ENCODE results near the gene PSRC1. TPM values are rescaled to one million over a fixed set of nuclear protein-coding genes. Genes with fewer than 3 reads are reported as not detected.
A peak's percentile ranks its signal among the peaks of the same experiment; 100 is the strongest.

The PSRC1 gene
- total and polyA plus RNA-seq, 7 donors = 2.3 to 13.6 (median 6.9) TPM

- DNase-seq = peak; percentile 48
- H3K4me1 ChIP-seq = peaks cover 0 to 29% (median 24%) of the 10 kb centered on the region in 4 donors
- no peaks in the 10 kb centered on the region for H3K9me3 ChIP-seq
- no peak for TF ChIP-seq POLR2AphosphoS5 (IDR thresholded peaks at IDR 0.05)
- TF ChIP-seq EP300 (IDR thresholded peaks at IDR 0.05) = no peak
- TF ChIP-seq POLR2A (IDR thresholded peaks at IDR 0.05) = no peak
- no peak for TF ChIP-seq CTCF (IDR thresholded peaks at IDR 0.05)
- 84 to 90% methylated on average over 7 of the region's 7 CpGs for WGBS, 2 donors
- intact Hi-C loops (cut with DNase I) = no loop called here
- H3K27me3 ChIP-seq = no peaks in the 10 kb centered on the region
- no peaks in the 10 kb centered on the region for H3K36me3 ChIP-seq
- H3K27ac ChIP-seq = no peak overlapping the region
- no peak overlapping the region for H3K4me3 ChIP-seq
These were observed 36.8 kb downstream of the PSRC1 start for GRCh38 chr1:109246141-109246551.

DNA sequence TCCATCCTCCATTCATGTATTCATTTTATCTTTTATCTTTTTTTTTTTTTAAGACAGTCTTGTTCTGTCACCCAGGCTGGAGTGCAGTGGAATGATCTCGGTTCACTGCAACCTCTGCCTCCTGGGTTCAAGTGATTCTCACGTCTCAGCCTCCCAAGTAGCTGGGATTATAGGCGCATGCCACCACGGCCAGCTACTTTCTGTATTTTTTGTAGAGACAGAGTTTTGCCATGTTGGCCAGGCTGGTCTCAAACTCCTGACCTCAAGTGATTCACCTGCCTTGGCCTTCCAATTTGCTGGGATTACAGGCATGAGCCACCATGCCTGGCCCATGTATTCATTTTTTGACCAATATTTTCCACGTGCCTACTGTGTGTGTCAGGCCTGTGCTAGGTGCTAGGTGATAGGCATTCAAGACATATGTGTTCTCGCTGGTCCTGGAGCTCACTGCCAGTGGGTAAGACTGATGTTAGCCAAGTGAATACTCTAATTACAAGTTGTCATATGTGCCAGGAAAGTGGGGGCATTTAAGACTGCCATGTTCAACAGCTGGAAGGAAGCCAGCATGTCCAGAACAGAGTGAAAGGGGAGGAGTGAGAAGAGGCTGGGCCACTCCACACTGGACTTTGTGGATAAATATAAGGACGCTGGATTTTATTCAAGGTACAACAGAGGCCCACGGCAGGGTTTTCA lies 38.9 kb downstream of the PSRC1 start:
- H3K4me1 ChIP-seq = peaks cover 0 to 30% (median 25%) of the 10 kb centered on the region in 4 donors
- no peak overlapping the region for H3K27ac ChIP-seq
- intact Hi-C loops (cut with DNase I) = no loop called here
- TF ChIP-seq CTCF (IDR thresholded peaks at IDR 0.05) (no peak), POLR2AphosphoS5 (IDR thresholded peaks at IDR 0.05) (no peak), POLR2A (IDR thresholded peaks at IDR 0.05) (no peak), EP300 (IDR thresholded peaks at IDR 0.05) (no peak)
- no peak overlapping the region for H3K4me3 ChIP-seq
- H3K9me3 ChIP-seq = no peaks in the 10 kb centered on the region
- WGBS, 2 donors = 83 to 88% methylated on average over 8 of the region's 8 CpGs
- no peaks in the 10 kb centered on the region for H3K27me3 ChIP-seq
- peaks cover 0 to 2% (median under 1%) of the 10 kb centered on the region in 4 donors for H3K36me3 ChIP-seq
- no peak for DNase-seq

DNA sequence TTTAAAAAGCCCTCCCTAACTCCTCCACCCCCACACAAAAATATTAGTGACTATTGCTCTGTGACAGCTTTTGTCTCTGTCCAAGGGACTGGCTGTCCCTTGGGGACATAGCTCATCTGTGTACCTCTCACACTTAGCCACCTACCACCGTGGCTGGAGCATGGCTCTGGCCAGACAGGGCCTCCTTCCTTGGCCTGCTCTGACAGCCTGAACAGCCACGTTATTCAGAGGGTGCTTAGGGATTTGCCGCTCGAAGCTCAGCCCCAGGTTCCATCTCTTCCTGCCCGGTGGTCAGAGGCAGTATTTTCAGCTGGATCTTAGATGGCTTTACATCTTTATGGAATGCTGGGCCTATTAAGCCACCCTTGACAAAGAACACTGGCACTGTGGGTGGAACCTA lies 39.7 kb downstream of the PSRC1 start:
- Histone ChIP-seq H3K27me3 (no peaks in the 10 kb centered on the region), H3K4me1 (peaks cover 0 to 25% (median 21%) of the 10 kb centered on the region in 4 donors), H3K9me3 (no peaks in the 10 kb centered on the region), H3K36me3 (peaks cover 0 to 10% (median 6%) of the 10 kb centered on the region in 4 donors), H3K4me3 (no peak overlapping the region), H3K27ac (no peak overlapping the region)
- no peak for TF ChIP-seq EP300 (IDR thresholded peaks at IDR 0.05)
- TF ChIP-seq POLR2A (IDR thresholded peaks at IDR 0.05) = no peak
- TF ChIP-seq POLR2AphosphoS5 (IDR thresholded peaks at IDR 0.05) = no peak
- TF ChIP-seq CTCF (IDR thresholded peaks at IDR 0.05) = no peak
- intact Hi-C loops (cut with DNase I) = no loop called here
- 72 to 74% methylated on average over 5 of the region's 5 CpGs for WGBS, 2 donors
- no peak for DNase-seq

DNA sequence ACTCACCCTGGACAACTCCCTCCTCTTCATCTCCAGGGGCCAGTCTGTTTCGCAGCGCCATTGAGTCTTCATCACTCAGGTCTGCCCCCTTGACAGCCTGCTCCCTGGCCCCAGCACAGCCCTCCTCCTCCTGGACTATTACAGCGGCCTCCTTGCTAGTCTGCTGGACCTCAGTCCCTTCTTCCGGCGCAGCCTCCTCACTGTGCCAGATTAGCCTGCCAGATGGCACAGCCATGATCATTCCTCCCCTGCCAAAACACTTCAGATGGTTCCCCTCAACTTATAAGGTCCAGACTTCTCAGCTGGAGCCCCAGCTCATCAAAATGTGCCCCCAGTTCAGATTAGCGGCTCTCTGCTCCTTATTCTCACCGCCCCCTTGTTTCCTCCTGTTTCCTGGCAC lies 40.6 kb downstream of the PSRC1 start:
- TF ChIP-seq CTCF (IDR thresholded peaks at IDR 0.05) = no peak
- TF ChIP-seq POLR2AphosphoS5 (IDR thresholded peaks at IDR 0.05) = no peak
- TF ChIP-seq POLR2A (IDR thresholded peaks at IDR 0.05) = no peak
- no peak for TF ChIP-seq EP300 (IDR thresholded peaks at IDR 0.05)
- intact Hi-C loops (cut with DNase I) = no loop called here
- DNase-seq = peak; percentile 74
- Histone ChIP-seq H3K4me1 (peaks cover 0 to 25% (median 21%) of the 10 kb centered on the region in 4 donors), H3K36me3 (peaks cover 0 to 19% (median 15%) of the 10 kb centered on the region in 4 donors), H3K4me3 (no peak overlapping the region), H3K9me3 (no peaks in the 10 kb centered on the region), H3K27ac (no peak overlapping the region), H3K27me3 (no peaks in the 10 kb centered on the region)
- 66 to 72% methylated on average over 7 of the region's 7 CpGs for WGBS, 2 donors

Data from sigmoid colon (tissue), 7 donors.